Ishikawa (cell line): Measurements from ENCODE around the gene CCDC70.

Experiments
- CEBPB ChIP-seq: IDR thresholded peaks from 2 replicates; pipeline ENCODE4 v1.6.1; 2012
- EGR1 ChIP-seq: IDR thresholded peaks from 2 replicates; pipeline ENCODE4 v1.6.1; 2012
- REST ChIP-seq: IDR thresholded peaks from 2 replicates; pipeline ENCODE4 v1.6.1; 2012; ENCODE audit warnings: low read depth, mild to moderate bottlenecking
- TAF1 ChIP-seq: IDR thresholded peaks from 2 replicates; pipeline ENCODE4 v1.6.1; 2012; ENCODE audit warnings: low read depth, mild to moderate bottlenecking
- YY1 ChIP-seq: IDR thresholded peaks from 2 replicates; pipeline ENCODE4 v1.6.1; 2012; ENCODE audit warnings: low read depth

- no peak for TF ChIP-seq REST
- no peak for TF ChIP-seq YY1
- TF ChIP-seq TAF1 = no peak
- TF ChIP-seq EGR1 = no peak
- no peak for TF ChIP-seq CEBPB
These were observed 3.1 kb upstream of the CCDC70 start for GRCh38 chr13:51858433-51859247.
